Aorta (tissue), 5 donors: ENCODE measurements around the gene ARHGAP27. TPM values are rescaled to one million over a fixed set of nuclear protein-coding genes. Genes with fewer than 3 reads are reported as not detected.

Source experiments
- ATAC-seq: fragments of 200-7000 bp; cut with Tn5 transposase; one replicate; pipeline ENCODE4 v1.9.1; 2022; ENCODE audit warnings: moderate library complexity; ENCODE audit not compliant: low FRiP score
- DNase-seq, 2 donors: peaks; one replicate each; pipeline ENCODE4 v3.0.0-alpha.2; 2020
- H3K27ac ChIP-seq, 2 donors: one replicate each; pipeline ENCODE4 v1.5.1; 2013; ENCODE audit warnings: low read length in 2 of 2, mild to moderate bottlenecking in 2 of 2, moderate library complexity in 2 of 2, control low read depth in 1 of 2, inconsistent platforms in 1 of 2, low read depth in 1 of 2
- H3K27me3 ChIP-seq, 2 donors: one replicate each; pipeline ENCODE4 v1.6.1; 2013; ENCODE audit warnings: control low read depth in 1 of 2, low read length in 1 of 2, mild to moderate bottlenecking in 1 of 2, moderate library complexity in 1 of 2; ENCODE audit not compliant: insufficient read depth in 2 of 2, control insufficient read depth in 1 of 2
- H3K36me3 ChIP-seq, 2 donors: one replicate each; pipeline ENCODE4 v1.6.1; 2013; ENCODE audit warnings: control low read depth in 1 of 2, low read length in 1 of 2, mild to moderate bottlenecking in 1 of 2; ENCODE audit not compliant: insufficient read depth in 2 of 2, control insufficient read depth in 1 of 2
- H3K4me1 ChIP-seq, 2 donors: one replicate each; pipeline ENCODE4 v1.6.1; 2013; ENCODE audit warnings: low read length in 2 of 2, control low read depth in 1 of 2, mild to moderate bottlenecking in 1 of 2, moderate library complexity in 1 of 2; ENCODE audit not compliant: insufficient read depth in 2 of 2, control insufficient read depth in 1 of 2
- H3K4me3 ChIP-seq, 2 donors: one replicate each; pipeline ENCODE4 v1.5.1; 2013; ENCODE audit warnings: low read length in 2 of 2, control low read depth in 1 of 2, mild to moderate bottlenecking in 1 of 2
- H3K9me3 ChIP-seq: one replicate; pipeline ENCODE4 v1.6.1; 2013; ENCODE audit warnings: mild to moderate bottlenecking, low read length; ENCODE audit not compliant: control insufficient read depth
- WGBS, 2 donors: extraction: QIAGEN DNeasy Blood & Tissue Kit; methylation state at CpG; one replicate each; pipeline ENCODE4 v1.1.7; 2013; 5-methylcytosine and 5-hydroxymethylcytosine counted together
- intact Hi-C, 2 donors: fragments of 100-400 bp; cut with DNase I; formaldehyde crosslinking; loops; one replicate each; pipeline versions ENCODE4 v1.14.2 to v1.15.0; 2022
- polyA plus RNA-seq, 2 donors: library from polyadenylated mRNA; stranded (reverse); fragments of 200-250 nt; gene quantifications; one replicate each; pipeline ENCODE4 v1.2.3, GENCODE V29; 2013
- total RNA-seq, 2 donors: library from RNA; stranded (reverse); fragmentation: NEBNext Ultra II Directional; extraction: Animal tissue kit (Norgen Biotek cat#: 25700); gene quantifications; one replicate each; pipeline ENCODE4 v1.2.1, GENCODE V29; 2021
- donor health status: healthy with polysubstance abuse.
- donor health status: Bipolar disorder and iron deficiency.
- donor health status: DM: no; HTN: no; CAD: no.
- donor health status: DM: no; HTN: no; CAD: no.
- donor health status: DM: yes; HTN: yes; CAD: no.

The ARHGAP27 gene
- total and polyA plus RNA-seq, 4 donors: 5.4 to 41.0 (median 13.6) TPM

GRCh38 chr17:45380991-45381390 lies 51.7 kb downstream of the ARHGAP27 start:
- no peaks in the 10 kb centered on the region for H3K9me3 ChIP-seq
- WGBS, 2 donors: 72 to 79% methylated on average over 8 of the region's 8 CpGs
- no peaks in the 10 kb centered on the region for H3K36me3 ChIP-seq
- DNase-seq (no peak), ATAC-seq (no peak)
- intact Hi-C loops: loop anchor here in 1 of 2 donors (10.0 kb wide), 1 partner anchor 54 kb away; the partner anchor contains the start of gene ARHGAP27
- H3K27me3 ChIP-seq: no peaks in the 10 kb centered on the region
- no peaks in the 10 kb centered on the region for H3K4me1 ChIP-seq
- no peak overlapping the region for H3K27ac ChIP-seq
- H3K4me3 ChIP-seq: no peak overlapping the region

DNA sequence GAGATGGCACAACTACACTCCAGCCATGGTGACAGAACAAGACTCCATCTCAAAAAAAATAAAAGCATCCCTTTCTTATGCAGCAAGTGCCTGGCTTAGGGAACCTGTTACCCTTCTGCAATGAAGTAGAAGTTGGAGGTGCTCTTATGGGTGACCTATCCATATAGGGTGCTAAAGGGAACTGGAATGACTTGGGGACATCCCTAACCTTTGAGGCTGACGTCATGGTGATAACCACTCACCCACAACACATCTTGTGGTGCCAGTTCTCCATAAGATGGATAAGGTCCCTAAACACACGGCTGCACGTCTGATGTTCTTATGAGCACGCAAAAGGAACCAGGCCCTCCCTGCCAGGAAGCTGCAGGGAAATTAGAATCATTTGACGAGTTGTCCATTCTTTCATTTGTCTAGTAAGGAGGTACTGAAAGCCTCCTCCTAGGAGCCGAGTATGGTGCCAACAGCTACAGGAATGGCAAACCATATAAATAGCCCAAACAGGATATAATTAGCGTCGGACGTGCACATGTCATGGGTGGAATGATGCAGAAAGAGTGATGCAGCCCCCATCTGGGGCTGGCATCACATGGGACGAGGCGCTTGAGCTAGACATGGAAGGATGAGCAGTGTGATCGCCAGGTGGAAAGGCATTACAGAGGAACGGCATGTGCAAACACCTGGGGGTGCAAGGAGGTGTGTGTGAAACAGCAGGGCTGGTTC lies 52.5 kb downstream of the ARHGAP27 start:
- Histone ChIP-seq H3K4me1 (no peaks in the 10 kb centered on the region), H3K36me3 (no peaks in the 10 kb centered on the region), H3K27me3 (no peaks in the 10 kb centered on the region), H3K9me3 (no peaks in the 10 kb centered on the region), H3K27ac (no peak overlapping the region), H3K4me3 (no peak overlapping the region)
- ATAC-seq (no peak), DNase-seq (no peak)
- WGBS, 2 donors: 51 to 54% methylated on average over 13 of the region's 13 CpGs
- intact Hi-C loops: loop anchor here in 1 of 2 donors (10.0 kb wide), 1 partner anchor 55 kb away; the partner anchor contains the start of gene ARHGAP27

GRCh38 chr17:45377401-45377800 lies 55.3 kb downstream of the ARHGAP27 start:
- 91 to 93% methylated on average over 8 of the region's 8 CpGs for WGBS, 2 donors
- ATAC-seq (no peak), DNase-seq (no peak)
- H3K4me3 ChIP-seq: no peak overlapping the region
- intact Hi-C loops: no loop called here
- no peak overlapping the region for H3K27ac ChIP-seq
- H3K4me1 ChIP-seq: no peaks in the 10 kb centered on the region
- H3K36me3 ChIP-seq: no peaks in the 10 kb centered on the region
- no peaks in the 10 kb centered on the region for H3K9me3 ChIP-seq
- H3K27me3 ChIP-seq: no peaks in the 10 kb centered on the region

- Histone ChIP-seq H3K27ac (no peak overlapping the region), H3K4me3 (no peak overlapping the region), H3K36me3 (no peaks in the 10 kb centered on the region), H3K9me3 (no peaks in the 10 kb centered on the region), H3K27me3 (no peaks in the 10 kb centered on the region), H3K4me1 (no peaks in the 10 kb centered on the region)
- intact Hi-C loops: no loop called here
- DNase-seq (no peak), ATAC-seq (no peak)
- WGBS, 2 donors: 76 to 83% methylated on average over 9 of the region's 9 CpGs
Measured at GRCh38 chr17:45376171-45377005, 56.3 kb downstream of the ARHGAP27 start.

DNA sequence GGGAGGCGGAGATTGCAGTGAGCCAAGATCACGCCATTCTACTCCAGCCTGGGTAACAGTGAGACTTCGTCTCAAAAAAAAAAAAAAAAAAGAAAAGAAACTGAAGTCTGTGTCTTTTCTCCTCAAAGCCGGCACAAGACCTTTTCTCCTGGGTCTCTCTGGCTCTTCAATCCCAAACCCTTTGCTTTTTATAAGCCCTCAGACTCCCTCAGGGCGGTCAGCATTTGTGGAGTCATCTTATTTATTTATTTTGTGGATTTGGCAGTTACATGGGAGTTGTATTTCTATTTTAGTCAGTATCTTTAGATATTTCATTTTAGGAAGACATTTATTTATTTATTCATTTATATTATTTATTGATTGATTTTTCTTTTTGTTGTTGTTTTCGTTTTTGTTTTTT lies 58.2 kb downstream of the ARHGAP27 start:
- 82 to 84% methylated on average over 6 of the region's 6 CpGs for WGBS, 2 donors
- DNase-seq (no peak), ATAC-seq (no peak)
- no peaks in the 10 kb centered on the region for H3K36me3 ChIP-seq
- intact Hi-C loops: loop anchor here in 1 of 2 donors (5.0 kb wide), 2 partner anchors 57 to 82 kb away; partner anchors contain the start of gene MAP3K14
- H3K9me3 ChIP-seq: no peaks in the 10 kb centered on the region
- H3K27me3 ChIP-seq: no peaks in the 10 kb centered on the region
- H3K27ac ChIP-seq: no peak overlapping the region
- H3K4me3 ChIP-seq: no peak overlapping the region
- H3K4me1 ChIP-seq: no peaks in the 10 kb centered on the region

DNA sequence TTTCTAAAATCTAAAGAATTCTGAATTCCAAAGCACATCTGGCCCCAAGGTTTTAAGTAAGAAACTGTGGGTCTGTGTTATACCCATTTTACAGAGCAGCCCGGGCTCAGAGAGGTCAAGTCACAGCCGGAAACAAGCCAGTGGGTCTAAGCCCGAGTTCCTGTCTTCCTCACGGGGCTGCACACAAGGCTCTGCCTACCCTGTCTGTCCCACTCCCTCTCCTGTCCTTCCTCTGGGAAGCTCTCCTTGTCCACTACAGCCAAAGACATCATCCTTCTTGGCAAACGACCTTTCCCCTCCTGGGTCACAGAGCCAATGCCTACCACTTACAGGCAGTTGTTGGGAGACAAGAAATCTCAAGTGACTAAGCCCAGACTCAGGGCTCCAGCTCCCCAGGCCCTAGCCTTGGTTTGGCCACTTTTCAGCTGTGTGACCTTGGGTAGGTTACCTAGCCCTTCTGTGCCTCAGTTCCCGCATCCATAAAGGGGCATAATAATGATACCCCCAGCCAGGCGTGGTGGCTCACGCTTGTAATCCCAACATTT lies 60.3 kb downstream of the ARHGAP27 start:
- 90 to 92% methylated on average over 8 of the region's 8 CpGs for WGBS, 2 donors
- H3K4me1 ChIP-seq: no peaks in the 10 kb centered on the region
- intact Hi-C loops: loop anchor here in 1 of 2 donors (5.0 kb wide), 2 partner anchors 55 to 80 kb away; partner anchors contain the start of gene MAP3K14
- peak overlapping the region in 1 of 2 donors; percentile 80 for H3K27ac ChIP-seq
- H3K9me3 ChIP-seq: no peaks in the 10 kb centered on the region
- H3K27me3 ChIP-seq: no peaks in the 10 kb centered on the region
- H3K36me3 ChIP-seq: no peaks in the 10 kb centered on the region
- no peak for ATAC-seq
- no peak overlapping the region for H3K4me3 ChIP-seq
- DNase-seq: peak in 1 of 2 donors; percentile 30

DNA sequence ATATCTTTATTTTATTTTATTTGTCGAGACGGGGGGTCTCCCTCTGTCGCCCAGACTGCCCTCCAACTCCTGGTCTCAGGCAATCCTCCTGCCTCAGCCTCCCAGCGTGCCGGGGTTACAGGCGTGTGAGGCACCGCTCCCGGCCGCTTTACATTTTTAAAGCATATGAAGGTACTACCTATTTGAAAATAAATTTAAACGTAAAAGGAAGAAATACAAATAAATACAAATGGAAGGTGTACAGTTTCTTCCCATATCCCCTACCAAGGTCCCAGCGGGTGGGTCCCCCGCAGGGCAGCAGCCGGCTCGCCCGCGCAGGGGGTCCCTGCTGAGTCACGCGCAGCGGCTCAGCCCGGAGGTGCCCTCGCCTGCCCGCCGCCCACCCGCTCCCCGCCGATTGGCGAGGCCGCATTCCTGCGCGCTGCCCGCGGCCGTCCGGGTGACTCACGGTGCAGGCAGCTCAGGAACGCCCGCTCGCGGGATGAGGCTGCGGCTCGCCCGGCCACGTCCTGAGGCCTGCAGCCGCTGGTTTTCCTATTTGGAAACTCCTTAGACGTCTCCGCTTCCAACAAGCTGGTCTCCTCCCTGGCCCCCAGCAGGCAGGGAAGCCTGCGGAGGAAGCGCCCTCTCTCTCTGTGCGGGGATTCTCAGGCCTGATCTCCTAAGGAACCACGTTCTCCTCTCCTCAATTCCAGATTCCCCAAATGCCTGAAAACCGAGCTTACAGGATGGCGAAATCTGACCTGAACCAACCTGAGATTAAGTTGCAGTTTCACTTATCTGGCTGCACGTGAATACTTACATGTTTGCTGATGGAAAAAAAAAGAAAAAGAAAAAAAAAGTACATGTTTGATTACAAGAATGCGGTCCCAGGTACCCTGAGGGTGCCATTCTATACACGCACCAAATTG lies 61.0 kb downstream of the ARHGAP27 start:
- no peaks in the 10 kb centered on the region for H3K27me3 ChIP-seq
- H3K4me1 ChIP-seq: no peaks in the 10 kb centered on the region
- ATAC-seq (peak; percentile 94), DNase-seq (peak; percentile 91 to 96)
- 12 to 15% methylated on average over 55 of the region's 55 CpGs for WGBS, 2 donors
- intact Hi-C loops: loop anchor here in 1 of 2 donors (5.0 kb wide), 2 partner anchors 54 to 79 kb away; partner anchors contain the start of gene MAP3K14
- peak overlapping the region in 1 of 2 donors; percentile 85 for H3K27ac ChIP-seq
- no peaks in the 10 kb centered on the region for H3K36me3 ChIP-seq
- H3K4me3 ChIP-seq: no peak overlapping the region
- H3K9me3 ChIP-seq: no peaks in the 10 kb centered on the region
